ENCODE data around the gene OIP5. TPM values are rescaled to one million over a fixed set of nuclear protein-coding genes. Genes with fewer than 3 reads are reported as not detected.

OIP5 gene
- polyA plus RNA-seq, 1 donor (not counting 4 experiments of a cell fraction or from before 2014, with no cell fraction given): 9.8 TPM

DNA sequence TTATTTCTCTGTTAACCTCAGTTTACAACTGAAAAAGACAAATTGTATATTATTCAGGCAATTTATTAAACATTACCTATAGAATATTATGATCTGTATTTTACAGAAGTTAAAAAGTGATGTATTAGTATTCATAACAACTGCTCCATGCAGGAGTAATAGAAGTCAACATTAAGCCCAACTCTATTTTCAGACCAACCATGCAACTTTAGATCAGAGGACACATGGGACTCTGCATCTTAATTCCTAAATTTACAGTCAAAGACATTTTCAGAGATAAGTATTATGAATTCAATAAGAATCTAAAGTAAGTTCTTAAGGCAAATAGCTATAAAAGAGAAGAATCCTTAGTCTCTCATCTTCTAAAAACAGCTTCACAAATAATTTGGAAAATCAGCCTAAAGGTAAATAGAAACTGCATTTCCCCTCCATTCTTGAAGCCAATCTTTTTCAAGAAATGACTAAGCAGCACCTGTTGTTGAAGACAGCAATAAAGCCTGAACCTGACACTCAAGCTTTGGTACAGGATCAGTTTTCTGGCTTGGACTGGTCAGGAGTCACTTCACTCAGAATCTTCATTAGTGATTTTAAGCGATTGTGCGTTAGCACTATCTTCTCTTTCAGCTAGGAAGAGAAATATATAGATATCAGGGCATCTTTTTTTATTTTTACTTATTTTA, 23.0 kb downstream of the OIP5 start:
- no peak for FAIRE-seq
- no peaks in the 10 kb centered on the region for H3K4me1 ChIP-seq (ENCODE audit: control insufficient read depth, extremely low read depth, insufficient read depth, low read length)
- DNase-seq (ENCODE audit: low read depth, low spot score): no peak
- H3K9ac ChIP-seq (ENCODE audit: control insufficient read depth, extremely low read depth, insufficient read depth, low read length): no peak overlapping the region
- no peak overlapping the region for H3K4me3 ChIP-seq (ENCODE audit: control insufficient read depth in 2 of 3, extremely low read depth in 1 of 3, insufficient read depth in 2 of 3, low read depth in 1 of 3, low read length in 3 of 3)
- H3K4me2 ChIP-seq (ENCODE audit: control insufficient read depth, extremely low read depth, insufficient read depth, low read depth, low read length): no peak overlapping the region
- TF ChIP-seq EZH2 (IDR thresholded peaks at IDR 0.05; ENCODE audit: low read length): no peak
- no peak for TF ChIP-seq CTCF (optimal IDR thresholded peaks at IDR 0.05 in 1 of 3, IDR thresholded peaks at IDR 0.05 in 1 of 3, conservative IDR thresholded peaks at IDR 0.05 in 1 of 3; ENCODE audit: extremely low read depth in 1 of 3, insufficient read depth in 2 of 3, low read length in 3 of 3)
- H3K9me3 ChIP-seq (ENCODE audit: control insufficient read depth, low read depth, low read length): no peaks in the 10 kb centered on the region
- no peaks in the 10 kb centered on the region for H3K9me1 ChIP-seq (ENCODE audit: control insufficient read depth, extremely low read depth, insufficient read depth, low read length)
- H3K79me2 ChIP-seq (ENCODE audit: control insufficient read depth, insufficient read depth, low read length): no peaks in the 10 kb centered on the region
- no peak overlapping the region for H2AFZ ChIP-seq (ENCODE audit: control insufficient read depth, low read length)
- H4K20me1 ChIP-seq (ENCODE audit: control insufficient read depth, extremely low read depth, insufficient read depth, low read length): no peaks in the 10 kb centered on the region
- no peak overlapping the region for H3K27ac ChIP-seq (ENCODE audit: control insufficient read depth, insufficient read depth, low read length)
- peaks cover 2 to 3% of the 10 kb centered on the region in 2 experiments for H3K36me3 ChIP-seq (ENCODE audit: control insufficient read depth in 2 of 2, extremely low read depth in 1 of 2, insufficient read depth in 2 of 2, low read length in 2 of 2)
- dilution Hi-C loops (cut with MboI; ENCODE audit: extremely low pct_ligation_motif_present, low sequenced_read_pairs): no loop called here
- H3K27me3 ChIP-seq (ENCODE audit: control insufficient read depth, extremely low read depth, insufficient read depth, low read length): no peaks in the 10 kb centered on the region

DNA sequence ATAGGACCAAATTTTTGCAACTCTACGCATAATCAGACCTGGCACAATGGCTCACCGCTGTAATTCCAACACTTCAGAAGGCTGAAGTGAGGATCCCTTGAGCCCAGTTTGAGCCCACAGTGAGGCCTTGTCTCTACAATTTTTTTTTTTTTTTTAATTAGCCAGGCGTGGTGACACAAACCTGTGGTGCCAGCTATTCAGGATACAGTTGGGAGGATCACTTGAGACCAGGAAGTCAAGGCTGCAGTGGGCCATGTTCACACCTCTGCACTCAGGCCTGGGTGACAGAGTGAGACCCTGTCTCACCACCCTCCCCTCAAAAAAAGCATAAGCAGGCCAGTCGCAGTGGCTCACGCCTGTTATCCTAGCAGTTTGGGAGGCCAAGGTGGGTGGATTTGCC, 24.7 kb downstream of the OIP5 start:
- H3K9me1 ChIP-seq (ENCODE audit: control insufficient read depth, extremely low read depth, insufficient read depth, low read length): no peaks in the 10 kb centered on the region
- no peak for TF ChIP-seq EZH2 (IDR thresholded peaks at IDR 0.05; ENCODE audit: low read length)
- TF ChIP-seq CTCF (optimal IDR thresholded peaks at IDR 0.05 in 1 of 3, IDR thresholded peaks at IDR 0.05 in 1 of 3, conservative IDR thresholded peaks at IDR 0.05 in 1 of 3; ENCODE audit: extremely low read depth in 1 of 3, insufficient read depth in 2 of 3, low read length in 3 of 3): no peak
- dilution Hi-C loops (cut with MboI; ENCODE audit: extremely low pct_ligation_motif_present, low sequenced_read_pairs): no loop called here

More for the DNA sequence above, 24.7 kb downstream of the OIP5 start:
- no peaks in the 10 kb centered on the region for H3K79me2 ChIP-seq (ENCODE audit: control insufficient read depth, insufficient read depth, low read length)
- H3K36me3 ChIP-seq (ENCODE audit: control insufficient read depth in 2 of 2, extremely low read depth in 1 of 2, insufficient read depth in 2 of 2, low read length in 2 of 2): peaks cover 2 to 3% of the 10 kb centered on the region in 2 experiments
- FAIRE-seq (no peak), DNase-seq (ENCODE audit: low read depth, low spot score) (no peak)
- no peaks in the 10 kb centered on the region for H3K9me3 ChIP-seq (ENCODE audit: control insufficient read depth, low read depth, low read length)
- H3K4me1 ChIP-seq (ENCODE audit: control insufficient read depth, extremely low read depth, insufficient read depth, low read length): no peaks in the 10 kb centered on the region
- H3K27me3 ChIP-seq (ENCODE audit: control insufficient read depth, extremely low read depth, insufficient read depth, low read length): no peaks in the 10 kb centered on the region
- no peak overlapping the region for H3K27ac ChIP-seq (ENCODE audit: control insufficient read depth, insufficient read depth, low read length)
- no peak overlapping the region for H3K9ac ChIP-seq (ENCODE audit: control insufficient read depth, extremely low read depth, insufficient read depth, low read length)
- no peak overlapping the region for H2AFZ ChIP-seq (ENCODE audit: control insufficient read depth, low read length)
- no peaks in the 10 kb centered on the region for H4K20me1 ChIP-seq (ENCODE audit: control insufficient read depth, extremely low read depth, insufficient read depth, low read length)
- H3K4me3 ChIP-seq (ENCODE audit: control insufficient read depth in 2 of 3, extremely low read depth in 1 of 3, insufficient read depth in 2 of 3, low read depth in 1 of 3, low read length in 3 of 3): no peak overlapping the region
- no peak overlapping the region for H3K4me2 ChIP-seq (ENCODE audit: control insufficient read depth, extremely low read depth, insufficient read depth, low read depth, low read length)

All from keratinocyte (primary cell).